Loucy (cell line): ENCODE data around the gene DAPK1.
"Not testable (repeated sequence)": the region's sequence is repeated elsewhere in the genome, so short reads cannot be mapped to it uniquely, and the experiment has no call there.

Experiments used
- H2AFZ ChIP-seq: fragments of 200-600 bp; sonication (generic); 2 replicates; pipeline ENCODE4 v1.6.0; 2016; ENCODE audit warnings: antibody characterized with exemption, mild to moderate bottlenecking, low read length, moderate library complexity
- H3F3A ChIP-seq: fragments of 200-600 bp; 2 replicates; pipeline ENCODE4 v1.6.0; 2016; ENCODE audit warnings: antibody characterized with exemption, low read depth, mild to moderate bottlenecking
- H3K27me3 ChIP-seq: fragments of 200-600 bp; sonication (generic); 2 replicates; pipeline ENCODE4 v1.6.1; 2014; ENCODE audit warnings: low read length, mild to moderate bottlenecking; ENCODE audit not compliant: insufficient read depth, poor library complexity, severe bottlenecking
- H3K36me3 ChIP-seq: fragments of 200-600 bp; sonication (generic); 2 replicates; pipeline ENCODE4 v1.6.1; 2016; ENCODE audit warnings: low read length; ENCODE audit not compliant: insufficient read depth
- H3K4me1 ChIP-seq: fragments of 200-600 bp; sonication (generic); 2 replicates; pipeline ENCODE4 v1.5.1; 2014; ENCODE audit warnings: low read length, mild to moderate bottlenecking; ENCODE audit not compliant: insufficient read depth, poor library complexity, severe bottlenecking
- H3K4me2 ChIP-seq: fragments of 200-600 bp; sonication (generic); 2 replicates; pipeline ENCODE4 v1.6.0; 2014; ENCODE audit warnings: antibody characterized with exemption, low read length, low read depth, mild to moderate bottlenecking; ENCODE audit not compliant: poor library complexity, severe bottlenecking
- H3K4me3 ChIP-seq: fragments of 200-600 bp; sonication (generic); 2 replicates; pipeline ENCODE4 v1.5.1; 2014; ENCODE audit warnings: low read length, mild to moderate bottlenecking, mixed read lengths; ENCODE audit not compliant: poor library complexity, severe bottlenecking
- H3K79me2 ChIP-seq: fragments of 200-600 bp; sonication (generic); 2 replicates; pipeline ENCODE4 v1.6.1; 2014; ENCODE audit warnings: low read length; ENCODE audit not compliant: insufficient read depth
- H3K9ac ChIP-seq: fragments of 200-600 bp; sonication (generic); 2 replicates; pipeline ENCODE4 v1.6.0; 2014; ENCODE audit warnings: mild to moderate bottlenecking, low read depth, low read length, moderate library complexity; ENCODE audit not compliant: poor library complexity, severe bottlenecking
- H3K9me2 ChIP-seq: fragments of 200-600 bp; sonication (generic); replicated peaks from 2 replicates; pipeline ENCODE4 v1.6.1; 2016; ENCODE audit warnings: low read depth, low read length, mixed read lengths
- H3K9me3 ChIP-seq: fragments of 200-600 bp; sonication (generic); 2 replicates; pipeline ENCODE4 v1.6.1; 2014; ENCODE audit warnings: mild to moderate bottlenecking, antibody characterized with exemption, low read length, low read depth; ENCODE audit not compliant: insufficient read depth
- H4K20me1 ChIP-seq: fragments of 200-600 bp; sonication (generic); 2 replicates; pipeline ENCODE4 v1.6.0; 2014; ENCODE audit warnings: antibody characterized with exemption, low read length, mild to moderate bottlenecking; ENCODE audit not compliant: insufficient read depth, poor library complexity, severe bottlenecking
- EZH2phosphoT487 ChIP-seq: fragments of 200-600 bp; IDR thresholded peaks from 2 replicates; pipeline ENCODE4 v1.6.1; 2018; ENCODE audit warnings: antibody characterized with exemption, mild to moderate bottlenecking, moderate library complexity, borderline replicate concordance
- TF ChIP-seq, protein P1 (sequence below): fragments of 200-600 bp; sonication (generic); conservative IDR thresholded peaks from 2 replicates; pipeline ENCODE4 v1.5.1; 2014; ENCODE audit warnings: mild to moderate bottlenecking, antibody characterized with exemption, low read length

DAPK1 gene

GRCh38 chr9:87742813-87743428 is 245.3 kb downstream of the DAPK1 start:
- Histone ChIP-seq H3K9me2 (no peaks in the 10 kb centered on the region), H3K79me2 (no peaks in the 10 kb centered on the region), H3K9me3 (no peaks in the 10 kb centered on the region), H3K4me1 (no peaks in the 10 kb centered on the region), H2AFZ (no peak overlapping the region), H3K36me3 (no peaks in the 10 kb centered on the region), H3K4me2 (no peak overlapping the region), H3K9ac (no peak overlapping the region), H3K27me3 (no peaks in the 10 kb centered on the region), H4K20me1 (no peaks in the 10 kb centered on the region), H3K4me3 (no peak overlapping the region), H3F3A (no peaks in the 10 kb centered on the region)
- TF ChIP-seq, protein P1, sequence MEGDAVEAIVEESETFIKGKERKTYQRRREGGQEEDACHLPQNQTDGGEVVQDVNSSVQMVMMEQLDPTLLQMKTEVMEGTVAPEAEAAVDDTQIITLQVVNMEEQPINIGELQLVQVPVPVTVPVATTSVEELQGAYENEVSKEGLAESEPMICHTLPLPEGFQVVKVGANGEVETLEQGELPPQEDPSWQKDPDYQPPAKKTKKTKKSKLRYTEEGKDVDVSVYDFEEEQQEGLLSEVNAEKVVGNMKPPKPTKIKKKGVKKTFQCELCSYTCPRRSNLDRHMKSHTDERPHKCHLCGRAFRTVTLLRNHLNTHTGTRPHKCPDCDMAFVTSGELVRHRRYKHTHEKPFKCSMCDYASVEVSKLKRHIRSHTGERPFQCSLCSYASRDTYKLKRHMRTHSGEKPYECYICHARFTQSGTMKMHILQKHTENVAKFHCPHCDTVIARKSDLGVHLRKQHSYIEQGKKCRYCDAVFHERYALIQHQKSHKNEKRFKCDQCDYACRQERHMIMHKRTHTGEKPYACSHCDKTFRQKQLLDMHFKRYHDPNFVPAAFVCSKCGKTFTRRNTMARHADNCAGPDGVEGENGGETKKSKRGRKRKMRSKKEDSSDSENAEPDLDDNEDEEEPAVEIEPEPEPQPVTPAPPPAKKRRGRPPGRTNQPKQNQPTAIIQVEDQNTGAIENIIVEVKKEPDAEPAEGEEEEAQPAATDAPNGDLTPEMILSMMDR = no peak
- TF ChIP-seq EZH2phosphoT487 = no peak

- not testable (repeated sequence) for H3K9ac ChIP-seq, H3K4me2 ChIP-seq, H3K9me2 ChIP-seq, H3K9me3 ChIP-seq, H3F3A ChIP-seq, H2AFZ ChIP-seq, H3K79me2 ChIP-seq, H4K20me1 ChIP-seq, H3K27me3 ChIP-seq, H3K4me1 ChIP-seq, H3K4me3 ChIP-seq, H3K36me3 ChIP-seq
These were observed 246.6 kb downstream of the DAPK1 start for GRCh38 chr9:87744247-87744646.

DNA sequence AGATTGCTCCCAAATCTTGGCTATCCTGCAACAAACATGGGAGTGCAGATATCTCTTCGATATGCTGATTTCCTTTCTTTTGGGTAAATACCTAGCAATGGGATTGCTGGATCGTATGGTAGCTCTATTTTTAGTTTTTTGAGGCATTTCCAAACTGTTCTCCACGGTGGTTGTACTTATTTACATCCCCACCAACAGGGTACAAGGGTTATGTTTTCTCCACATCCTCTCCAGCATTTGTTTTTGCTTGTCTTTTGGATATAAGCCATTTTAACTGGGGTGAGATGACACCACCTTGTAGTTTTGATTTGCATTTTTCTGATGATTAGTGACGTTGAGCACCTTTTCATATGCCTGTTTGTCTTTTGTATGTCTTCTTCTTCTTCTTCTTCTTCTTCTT is 248.5 kb downstream of the DAPK1 start:
- Histone ChIP-seq H4K20me1 (no peaks in the 10 kb centered on the region), H3K9me3 (no peaks in the 10 kb centered on the region), H3K9me2 (no peaks in the 10 kb centered on the region), H3F3A (no peaks in the 10 kb centered on the region), H2AFZ (no peak overlapping the region), H3K36me3 (no peaks in the 10 kb centered on the region), H3K27me3 (no peaks in the 10 kb centered on the region), H3K4me1 (no peaks in the 10 kb centered on the region), H3K9ac (no peak overlapping the region), H3K79me2 (no peaks in the 10 kb centered on the region), H3K4me3 (no peak overlapping the region), H3K4me2 (no peak overlapping the region)
- TF ChIP-seq, protein P1 = no peak
- TF ChIP-seq EZH2phosphoT487 = no peak

- H3K9me2 ChIP-seq = no peaks in the 10 kb centered on the region
- H4K20me1 ChIP-seq = no peaks in the 10 kb centered on the region
- no peak overlapping the region for H3K4me2 ChIP-seq
- no peak overlapping the region for H2AFZ ChIP-seq
- H3K36me3 ChIP-seq = no peaks in the 10 kb centered on the region
- no peak overlapping the region for H3K4me3 ChIP-seq
- no peak overlapping the region for H3K9ac ChIP-seq
- H3K4me1 ChIP-seq = no peaks in the 10 kb centered on the region
- TF ChIP-seq, protein P1 = no peak
- no peak for TF ChIP-seq EZH2phosphoT487
- no peaks in the 10 kb centered on the region for H3F3A ChIP-seq
- no peaks in the 10 kb centered on the region for H3K79me2 ChIP-seq
- no peaks in the 10 kb centered on the region for H3K9me3 ChIP-seq
- no peaks in the 10 kb centered on the region for H3K27me3 ChIP-seq
These were observed 251.2 kb downstream of the DAPK1 start for GRCh38 chr9:87748881-87749280.
